C4-2B (cell line): ENCODE data around the gene DNAJB1.

ENCODE experiments used
- CTCF ChIP-seq: fragments of 450-650 bp; conservative IDR thresholded peaks from 2 replicates; pipeline ENCODE4 v1.5.1; 2017; ENCODE audit warnings: mild to moderate bottlenecking
- ZFX ChIP-seq: fragments of 450-650 bp; IDR thresholded peaks from 2 replicates; pipeline ENCODE4 v1.6.1; 2017

GRCh38 chr19:14494910-14495671, 23.1 kb downstream of the DNAJB1 start:
- TF ChIP-seq CTCF = no peak
- no peak for TF ChIP-seq ZFX
